Caki2 (cell line): Measurements from ENCODE around the gene ANKRD60. TPM values are rescaled to one million over a fixed set of nuclear protein-coding genes. Genes with fewer than 3 reads are reported as not detected.

Experiments
- DNase-seq: peaks from one replicate; pipeline ENCODE4 v3.0.0-alpha.2; 2015; ENCODE audit warnings: low read depth
- in situ Hi-C: cut with HindIII; loops from 2 replicates; pipeline ENCODE4 v1.10.0; 2016; ENCODE audit warnings: low sequenced_read_pairs, low pct_unique_long_range_greater_than_20kb, mixed read lengths
- total RNA-seq: library from RNA; depleted of rRNA; stranded (reverse); fragments of >200 nt; shearing (Covaris generic); gene quantifications from 2 replicates; pipeline ENCODE4 v1.2.3, GENCODE V29; 2014; ENCODE audit warnings: low replicate concordance; rRNA removed

ANKRD60 gene, protein sequence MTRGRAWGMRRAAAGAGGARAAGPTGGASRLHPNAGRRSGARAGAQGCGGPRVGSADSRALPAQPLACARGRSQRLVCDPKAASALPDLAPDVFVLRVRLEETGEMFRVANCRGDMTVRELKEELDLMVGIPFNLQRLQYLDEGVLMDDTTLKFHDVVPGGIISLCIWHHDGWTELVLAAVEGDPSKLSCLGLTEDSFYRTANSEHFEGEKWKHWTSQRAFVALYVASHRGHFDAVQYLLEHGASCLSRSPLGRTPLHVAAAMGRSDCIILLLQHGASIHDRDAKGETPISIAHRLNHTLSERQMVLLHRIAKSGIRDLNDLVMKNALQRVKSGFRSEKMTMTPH
- total RNA-seq = not detected in 2 replicates

- in situ Hi-C loops = loop anchor here (25.0 kb wide), 1 partner anchor 609 kb away; no protein-coding TSS in a partner anchor
- no peak for DNase-seq
Observed at GRCh38 chr20:58228484-58229197, at the start of gene ANKRD60. Gene ANKRD60, minus strand, starts transcription at chr20:58228653. Its CDS starts 0 bp downstream, at chr20:58228653.

DNA sequence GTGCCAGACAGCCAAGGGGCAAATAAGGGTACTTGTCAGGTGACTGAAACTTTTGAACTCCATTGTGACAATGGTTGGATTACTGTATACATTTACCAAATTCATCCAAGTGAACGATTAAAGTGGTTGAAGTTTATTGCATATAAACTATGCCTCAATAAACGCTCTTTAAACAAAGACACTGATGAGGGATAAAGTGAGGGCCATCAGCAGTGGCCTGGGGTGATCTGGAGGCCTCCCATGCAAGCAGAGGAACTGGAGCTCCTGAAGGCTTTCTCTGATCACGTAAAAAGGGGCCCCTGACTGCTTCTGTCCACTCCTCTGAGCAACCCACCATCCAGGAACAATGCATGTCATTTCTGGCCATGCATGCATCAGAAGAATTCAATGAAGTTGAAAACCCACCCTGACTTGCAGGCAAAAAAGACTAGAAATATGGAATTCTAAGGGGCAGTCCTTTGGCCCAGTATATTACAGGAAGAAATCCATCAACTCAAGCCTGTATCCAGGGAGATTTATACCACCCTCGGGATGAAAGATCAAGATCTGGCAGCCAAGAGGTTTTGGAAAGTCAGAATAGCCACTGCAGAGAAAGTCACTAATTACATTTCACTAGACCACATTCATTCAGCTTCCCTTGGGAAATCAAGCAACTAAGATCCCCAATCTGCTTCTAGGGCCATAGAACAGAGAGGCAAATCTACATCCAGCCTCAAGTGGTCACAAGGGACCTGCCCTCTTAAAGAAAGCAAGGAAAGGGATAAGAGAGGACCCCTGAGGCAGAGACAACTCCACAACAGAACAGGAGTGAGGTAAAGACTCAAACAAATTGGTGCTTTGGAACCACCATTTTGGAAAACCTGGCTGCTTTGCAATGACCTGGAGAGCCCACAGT, 49.4 kb upstream of the ANKRD60 start:
- DNase-seq = no peak
- in situ Hi-C loops = no loop called here

GRCh38 chr20:58277107-58277506, 48.7 kb upstream of the ANKRD60 start:
- in situ Hi-C loops = no loop called here
- DNase-seq = no peak

- DNase-seq = no peak
- in situ Hi-C loops = no loop called here
Observed at GRCh38 chr20:58274384-58274783, 45.9 kb upstream of the ANKRD60 start.

- DNase-seq = no peak
- in situ Hi-C loops = no loop called here
Observed at GRCh38 chr20:58271606-58272351, 43.3 kb upstream of the ANKRD60 start.

DNA sequence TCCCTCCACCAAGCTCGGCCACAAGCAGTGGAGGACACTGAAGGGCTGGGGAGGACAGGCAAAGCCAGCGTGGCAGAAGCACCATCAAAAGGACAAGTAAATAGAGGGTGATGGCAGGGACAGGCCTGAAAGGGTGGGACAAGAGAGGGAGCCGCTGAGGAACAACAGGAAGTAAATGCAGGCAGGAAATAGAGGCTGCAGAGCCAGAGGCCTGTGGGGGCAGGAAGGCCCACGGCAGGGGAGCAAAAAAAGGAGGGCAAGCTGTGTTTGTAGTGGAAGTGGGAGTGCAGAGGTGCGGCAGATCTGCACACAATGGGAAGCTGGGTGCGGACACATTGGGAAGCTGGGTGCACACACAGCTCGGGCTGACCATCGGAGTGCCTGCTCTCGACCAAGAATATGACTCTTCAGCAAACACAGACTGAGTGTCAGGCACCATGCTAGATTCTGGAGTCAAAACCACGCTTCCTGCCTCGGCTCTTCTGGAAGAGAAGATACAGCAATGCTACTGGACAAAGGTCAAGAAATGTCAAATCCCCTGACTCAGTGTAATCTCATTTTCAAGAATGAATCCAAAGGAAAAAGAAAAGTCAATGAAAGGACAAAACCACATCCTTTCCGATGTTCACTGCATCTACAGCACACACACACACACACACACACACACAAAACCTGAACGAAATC, 40.6 kb upstream of the ANKRD60 start:
- in situ Hi-C loops = no loop called here
- DNase-seq = no peak

GRCh38 chr20:58268421-58268821, 40.0 kb upstream of the ANKRD60 start:
- in situ Hi-C loops = no loop called here
- DNase-seq = no peak

DNA sequence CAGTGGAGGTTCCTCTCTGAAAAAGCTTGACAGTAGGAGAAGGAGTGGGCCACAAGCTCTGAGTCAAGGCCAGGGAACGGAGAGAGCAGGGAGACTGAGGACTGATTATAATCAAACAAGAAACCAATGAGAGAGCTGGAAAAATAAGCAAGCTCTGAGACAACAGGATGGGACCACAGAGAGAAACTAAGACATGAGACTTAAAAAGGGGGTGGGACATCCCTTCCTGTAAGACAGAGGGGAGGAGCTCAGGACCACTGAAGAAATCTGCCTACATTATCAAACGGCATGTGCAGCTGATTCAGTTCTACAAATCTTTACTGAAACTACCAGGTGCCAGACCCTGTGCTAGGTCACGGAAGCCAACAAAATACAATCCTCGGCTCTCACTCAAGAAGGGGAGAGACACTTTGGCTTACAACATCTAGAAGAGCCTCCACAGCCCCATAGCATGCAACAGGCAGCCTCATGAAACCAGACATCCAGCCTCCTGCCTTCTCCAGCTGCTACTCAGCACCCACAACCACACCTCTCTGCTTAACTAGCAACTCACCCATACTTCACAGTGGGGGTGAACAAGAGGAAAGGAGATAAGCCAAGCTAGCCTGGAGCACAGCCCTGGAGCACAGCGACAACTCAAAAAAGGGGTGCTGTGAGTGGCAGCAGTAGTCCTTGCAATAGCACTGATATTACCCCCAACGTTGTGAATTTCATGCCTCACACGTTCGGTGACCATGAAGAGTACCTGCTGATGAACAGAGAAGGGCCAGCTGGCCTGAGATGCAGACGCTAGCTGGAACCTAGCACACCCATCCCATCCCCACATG, 39.1 kb upstream of the ANKRD60 start:
- DNase-seq = no peak
- in situ Hi-C loops = no loop called here

- in situ Hi-C loops = no loop called here
- no peak for DNase-seq
Observed at GRCh38 chr20:58264271-58264670, 35.8 kb upstream of the ANKRD60 start.

DNA sequence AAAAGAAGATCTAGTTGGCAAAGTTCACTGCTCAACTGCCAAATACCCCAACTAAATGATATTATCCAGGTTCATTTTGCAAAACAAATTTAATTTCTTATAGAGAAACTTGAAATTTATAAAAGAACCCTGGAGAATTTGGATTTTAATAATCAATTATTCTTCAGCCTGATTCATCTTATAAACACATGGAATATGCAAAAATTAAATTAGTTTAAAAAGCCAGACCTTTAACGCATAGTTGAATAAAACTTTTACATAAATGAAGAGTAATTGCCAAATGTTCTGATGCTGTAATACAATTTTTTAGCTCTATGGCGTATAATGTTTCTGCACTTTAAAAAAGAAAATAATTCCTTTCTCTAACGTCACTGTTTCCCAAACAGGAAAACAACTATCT, 33.2 kb upstream of the ANKRD60 start:
- DNase-seq = no peak
- in situ Hi-C loops = no loop called here

DNA sequence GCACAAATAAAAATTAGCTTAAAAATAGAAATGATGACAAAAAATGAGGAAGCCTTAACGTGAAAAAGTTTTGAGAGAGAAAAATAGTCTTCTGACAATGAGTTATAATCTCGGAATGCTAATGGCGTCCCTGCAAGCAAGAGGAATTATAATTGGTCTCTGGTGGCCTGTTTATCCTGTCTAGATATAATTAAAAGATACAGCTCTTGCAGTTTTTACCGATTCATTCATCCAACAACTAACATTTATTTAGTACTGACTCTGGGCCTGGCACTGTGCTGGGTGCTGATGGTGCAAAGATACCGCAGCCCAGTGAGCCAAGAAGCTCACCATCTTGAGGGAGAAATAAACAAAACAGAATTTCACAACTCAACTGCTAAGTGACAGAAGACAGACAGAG, 31.6 kb upstream of the ANKRD60 start:
- in situ Hi-C loops = no loop called here
- no peak for DNase-seq

DNA sequence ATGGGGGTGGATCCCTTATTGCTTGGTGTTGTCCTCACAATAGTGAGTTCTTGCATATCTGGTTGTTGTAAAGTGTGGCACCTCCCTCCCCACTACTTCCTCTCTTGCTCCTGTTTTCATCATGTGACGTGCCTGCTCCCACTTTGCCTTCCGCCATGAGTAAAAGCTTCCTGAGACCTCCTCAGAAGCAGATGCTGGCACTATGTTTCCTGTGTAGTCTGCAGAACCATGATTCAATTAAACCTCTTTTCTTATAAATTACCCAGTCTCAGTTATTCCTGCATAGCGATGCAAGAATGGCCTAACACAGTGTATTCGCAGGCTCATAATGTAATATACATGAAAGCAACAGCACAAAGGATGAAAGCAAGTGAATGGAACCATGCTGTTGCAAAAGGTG, 28.4 kb upstream of the ANKRD60 start:
- in situ Hi-C loops = no loop called here
- DNase-seq = no peak

DNA sequence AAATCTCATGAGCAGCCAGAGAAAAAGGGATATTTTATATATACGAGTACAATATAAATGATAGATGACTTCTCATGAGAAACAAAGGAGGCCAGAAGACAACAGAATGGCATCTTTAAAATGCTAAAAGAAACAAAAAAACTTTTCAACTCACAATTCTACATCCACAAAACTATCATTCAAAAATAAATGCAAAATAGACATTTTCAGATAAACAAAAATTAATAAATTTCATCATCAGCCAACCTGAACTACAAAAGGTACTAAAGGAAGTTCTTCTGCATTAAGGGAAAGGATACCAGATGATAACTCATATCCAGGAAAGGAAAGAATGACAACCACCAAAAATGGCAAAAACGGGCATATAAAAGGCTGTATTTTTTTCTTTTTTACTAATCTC, 27.9 kb upstream of the ANKRD60 start:
- in situ Hi-C loops = no loop called here
- DNase-seq = no peak

- in situ Hi-C loops = no loop called here
- no peak for DNase-seq
Observed at GRCh38 chr20:58254890-58255289, 26.4 kb upstream of the ANKRD60 start.

DNA sequence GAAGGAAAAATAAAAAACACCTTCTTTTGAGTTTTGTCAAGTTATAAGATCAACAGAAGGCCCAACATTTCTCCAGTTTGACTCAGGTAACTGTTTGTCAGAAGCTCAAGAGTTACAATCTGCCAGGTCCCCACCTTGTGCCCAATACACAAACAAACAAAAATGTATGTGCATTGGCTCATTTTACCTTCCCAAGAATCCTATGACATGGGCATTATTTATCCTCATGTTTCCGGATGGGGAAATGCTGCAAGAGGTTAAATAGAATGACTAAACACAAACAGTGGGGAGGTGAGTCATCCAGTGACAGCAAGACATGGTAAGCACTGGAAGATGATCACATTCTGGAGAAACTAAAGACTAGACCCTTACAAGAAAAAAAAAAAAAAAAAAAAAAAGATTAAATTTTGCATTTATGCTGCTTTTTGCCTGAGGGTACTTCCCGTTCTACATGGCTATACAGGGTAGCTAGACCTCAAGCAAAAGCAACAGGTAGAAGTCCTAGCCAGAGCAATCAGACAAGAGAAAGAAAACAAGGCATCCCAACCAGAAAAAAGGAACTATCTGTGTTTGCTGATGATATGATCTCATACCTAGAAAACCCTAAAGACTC, 23.6 kb upstream of the ANKRD60 start:
- in situ Hi-C loops = no loop called here

DNA sequence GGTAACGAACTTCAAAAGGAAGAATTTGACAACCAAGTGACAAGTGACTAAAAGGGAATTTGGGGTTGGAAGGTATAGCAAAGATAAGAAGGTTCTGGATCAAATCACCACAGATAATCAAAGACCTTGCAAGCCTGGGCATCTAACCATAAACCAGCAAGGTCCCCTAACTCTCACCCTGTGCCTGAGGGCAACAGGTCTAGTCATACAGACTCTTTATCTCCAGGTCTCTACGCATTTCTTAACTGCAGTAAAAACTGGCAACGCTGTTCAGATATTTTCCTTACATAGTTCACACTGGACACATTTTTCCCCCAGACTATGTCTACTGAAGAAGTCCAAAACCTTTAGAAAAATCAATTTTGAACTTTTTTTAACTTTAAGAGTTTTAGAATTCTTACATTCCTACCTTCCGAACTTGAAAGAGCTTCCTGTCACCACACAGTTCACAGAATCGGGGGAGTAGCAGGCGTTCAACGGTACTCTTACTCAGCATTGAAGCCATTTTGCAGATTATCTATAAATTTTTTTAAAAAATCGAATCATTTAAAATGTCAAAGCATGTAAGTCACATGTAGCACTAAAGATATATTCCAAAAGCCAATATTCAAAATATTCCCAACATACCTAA, 23.0 kb upstream of the ANKRD60 start:
- no peak for DNase-seq
- in situ Hi-C loops = no loop called here

More for the DNA sequence above, 23.6 kb upstream of the ANKRD60 start:
- DNase-seq = peak; percentile 82
